ENCODE measurements around the gene C16orf95.
"Not testable (repeated sequence)": the region's sequence is repeated elsewhere in the genome, so short reads cannot be mapped to it uniquely, and the experiment has no call there.

Gene C16orf95

GRCh38 chr16:87344931-87345631 is 27.9 kb upstream of the C16orf95 start:
- no peak for TF ChIP-seq CTCF (conservative IDR thresholded peaks at IDR 0.05)
- no peak overlapping the region for H3K27ac ChIP-seq

- H3K27ac ChIP-seq = no peak overlapping the region
- no peak for TF ChIP-seq CTCF (conservative IDR thresholded peaks at IDR 0.05)
Measured at GRCh38 chr16:87344165-87344930, 27.2 kb upstream of the C16orf95 start.

GRCh38 chr16:87343753-87344050 is 26.5 kb upstream of the C16orf95 start:
- no peak overlapping the region for H3K27ac ChIP-seq
- no peak for TF ChIP-seq CTCF (conservative IDR thresholded peaks at IDR 0.05)

GRCh38 chr16:87342978-87343752 is 26.0 kb upstream of the C16orf95 start:
- no peak for TF ChIP-seq CTCF (conservative IDR thresholded peaks at IDR 0.05)
- H3K27ac ChIP-seq = no peak overlapping the region

- no peak for TF ChIP-seq CTCF (conservative IDR thresholded peaks at IDR 0.05)
- H3K27ac ChIP-seq = no peak overlapping the region
Measured at GRCh38 chr16:87342504-87342903, 25.3 kb upstream of the C16orf95 start.

- H3K27ac ChIP-seq = no peak overlapping the region
- no peak for TF ChIP-seq CTCF (conservative IDR thresholded peaks at IDR 0.05)
Measured at GRCh38 chr16:87340198-87340597, 23.0 kb upstream of the C16orf95 start.

GRCh38 chr16:87339724-87340105 is 22.5 kb upstream of the C16orf95 start:
- H3K27ac ChIP-seq = not testable (repeated sequence)

Measured in VCaP (cell line).